Suprapubic skin (tissue), 4 donors: Measurements from ENCODE around the gene HRH4. TPM values are rescaled to one million over a fixed set of nuclear protein-coding genes. Genes with fewer than 3 reads are reported as not detected.

Source experiments
- DNase-seq, 2 donors: peaks; one replicate each; pipeline ENCODE4 v3.0.0-alpha.2; 2019; ENCODE audit warnings: low spot score in 2 of 2
- H3K27ac ChIP-seq: fragments of 200-600 bp; sonication (generic); one replicate; pipeline ENCODE4 v1.5.1; 2019
- H3K27me3 ChIP-seq: fragments of 200-600 bp; sonication (generic); one replicate; pipeline ENCODE4 v1.5.1; 2019
- H3K36me3 ChIP-seq: fragments of 200-600 bp; sonication (generic); one replicate; pipeline ENCODE4 v1.5.1; 2019
- H3K4me1 ChIP-seq: fragments of 200-600 bp; sonication (generic); one replicate; pipeline ENCODE4 v1.5.1; 2019
- H3K4me3 ChIP-seq: fragments of 200-600 bp; sonication (generic); one replicate; pipeline ENCODE4 v1.5.1; 2019; ENCODE audit warnings: mild to moderate bottlenecking
- H3K9me3 ChIP-seq: fragments of 200-600 bp; sonication (generic); one replicate; pipeline ENCODE4 v1.5.1; 2019
- EP300 ChIP-seq: sonication (generic); formaldehyde crosslinking; IDR thresholded peaks from one replicate; pipeline ENCODE4 v1.6.1; 2017; ENCODE audit warnings: antibody characterized with exemption
- POLR2A ChIP-seq, 2 donors: fragments of 450-650 bp; IDR thresholded peaks; one replicate each; pipeline ENCODE4 v1.6.1; 2017; ENCODE audit warnings: antibody characterized with exemption in 2 of 2, mild to moderate bottlenecking in 2 of 2, moderate library complexity in 2 of 2
- POLR2AphosphoS5 ChIP-seq, 3 donors: sonication (generic); formaldehyde crosslinking; IDR thresholded peaks; one replicate each; pipeline ENCODE4 v1.6.1; 2017; ENCODE audit warnings: antibody characterized with exemption in 3 of 3
- WGBS: methylation state at CpG from one replicate; pipeline ENCODE4 v1.1.5; 2018; 5-methylcytosine and 5-hydroxymethylcytosine counted together
- total RNA-seq, 4 donors: library from RNA; depleted of rRNA; stranded (reverse); fragments of >200 nt; gene quantifications; one replicate each; pipeline ENCODE4 v1.1.0, GENCODE V29; 2016
- TF ChIP-seq, protein P1 (sequence below), 2 donors: fragments of 200-600 bp in 1 of 2; fragments of 450-650 bp in 1 of 2; sonication (generic) in 1 of 2; IDR thresholded peaks; one replicate each; pipeline ENCODE4 v1.5.1; 2016 to 2019; ENCODE audit warnings: antibody characterized with exemption in 2 of 2, mild to moderate bottlenecking in 1 of 2, moderate library complexity in 1 of 2

The HRH4 gene, protein sequence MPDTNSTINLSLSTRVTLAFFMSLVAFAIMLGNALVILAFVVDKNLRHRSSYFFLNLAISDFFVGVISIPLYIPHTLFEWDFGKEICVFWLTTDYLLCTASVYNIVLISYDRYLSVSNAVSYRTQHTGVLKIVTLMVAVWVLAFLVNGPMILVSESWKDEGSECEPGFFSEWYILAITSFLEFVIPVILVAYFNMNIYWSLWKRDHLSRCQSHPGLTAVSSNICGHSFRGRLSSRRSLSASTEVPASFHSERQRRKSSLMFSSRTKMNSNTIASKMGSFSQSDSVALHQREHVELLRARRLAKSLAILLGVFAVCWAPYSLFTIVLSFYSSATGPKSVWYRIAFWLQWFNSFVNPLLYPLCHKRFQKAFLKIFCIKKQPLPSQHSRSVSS
- total RNA-seq = under 1 TPM in 1 of 4 donors, not detected in 3; 0.40 TPM

DNA sequence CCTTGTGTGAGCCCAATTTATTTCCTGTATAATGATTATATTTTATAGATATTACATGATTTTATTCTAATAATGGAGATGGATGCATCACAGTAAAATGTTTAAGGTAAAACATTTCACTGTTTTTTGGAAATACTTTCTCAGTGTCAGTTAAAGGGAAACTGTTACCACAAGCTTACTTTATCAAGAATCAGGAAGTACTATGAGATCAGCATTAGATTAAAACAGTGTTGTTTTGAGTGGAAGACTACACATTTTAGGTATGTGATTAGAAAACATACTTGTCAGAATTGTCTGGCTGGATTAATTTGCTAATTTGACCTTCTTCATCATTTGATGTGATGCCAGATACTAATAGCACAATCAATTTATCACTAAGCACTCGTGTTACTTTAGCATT lies at the start of gene HRH4:
Gene HRH4, plus strand, starts transcription at position 250 of the 400 bp plus-strand sequence. Its CDS starts 92 bp downstream, at position 342.
- Histone ChIP-seq H3K36me3 (no peaks in the 10 kb centered on the region), H3K9me3 (no peaks in the 10 kb centered on the region), H3K27me3 (no peaks in the 10 kb centered on the region), H3K4me3 (no peak within 1 kb of the TSS), H3K4me1 (no peaks in the 10 kb centered on the region), H3K27ac (no peak within 1 kb of the TSS)
- no peak for DNase-seq
- TF ChIP-seq POLR2A (IDR thresholded peaks at IDR 0.05) (no peak), EP300 (no peak), POLR2AphosphoS5 (IDR thresholded peaks at IDR 0.05) (no peak)
- TF ChIP-seq, protein P1, sequence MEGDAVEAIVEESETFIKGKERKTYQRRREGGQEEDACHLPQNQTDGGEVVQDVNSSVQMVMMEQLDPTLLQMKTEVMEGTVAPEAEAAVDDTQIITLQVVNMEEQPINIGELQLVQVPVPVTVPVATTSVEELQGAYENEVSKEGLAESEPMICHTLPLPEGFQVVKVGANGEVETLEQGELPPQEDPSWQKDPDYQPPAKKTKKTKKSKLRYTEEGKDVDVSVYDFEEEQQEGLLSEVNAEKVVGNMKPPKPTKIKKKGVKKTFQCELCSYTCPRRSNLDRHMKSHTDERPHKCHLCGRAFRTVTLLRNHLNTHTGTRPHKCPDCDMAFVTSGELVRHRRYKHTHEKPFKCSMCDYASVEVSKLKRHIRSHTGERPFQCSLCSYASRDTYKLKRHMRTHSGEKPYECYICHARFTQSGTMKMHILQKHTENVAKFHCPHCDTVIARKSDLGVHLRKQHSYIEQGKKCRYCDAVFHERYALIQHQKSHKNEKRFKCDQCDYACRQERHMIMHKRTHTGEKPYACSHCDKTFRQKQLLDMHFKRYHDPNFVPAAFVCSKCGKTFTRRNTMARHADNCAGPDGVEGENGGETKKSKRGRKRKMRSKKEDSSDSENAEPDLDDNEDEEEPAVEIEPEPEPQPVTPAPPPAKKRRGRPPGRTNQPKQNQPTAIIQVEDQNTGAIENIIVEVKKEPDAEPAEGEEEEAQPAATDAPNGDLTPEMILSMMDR (IDR thresholded peaks at IDR 0.05) = no peak
- WGBS = 52% methylated on average over 1 of the region's 1 CpG

DNA sequence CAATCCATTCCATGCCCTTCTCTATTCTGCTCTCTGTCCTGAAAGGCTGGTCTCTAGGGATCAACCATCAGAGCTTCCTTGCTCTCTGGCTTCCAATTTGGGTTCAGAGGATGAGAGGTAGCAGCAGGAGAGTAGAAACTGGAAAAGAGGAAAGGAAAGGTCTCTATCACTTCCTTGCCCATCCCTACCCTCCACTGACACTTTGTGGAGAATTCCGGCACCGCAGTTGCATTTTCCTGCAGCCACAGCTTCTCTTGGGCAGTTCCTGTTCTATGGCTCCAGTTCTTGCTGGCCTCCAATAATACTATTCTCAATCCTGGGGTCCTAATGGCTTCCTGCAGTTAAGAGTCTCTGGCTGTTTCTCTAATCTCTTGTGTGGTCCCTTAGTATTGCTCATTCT lies 47.3 kb upstream of the HRH4 start:
- H3K27ac ChIP-seq = no peak overlapping the region
- H3K27me3 ChIP-seq = peaks cover 24% of the 10 kb centered on the region
- H3K4me3 ChIP-seq = no peak overlapping the region
- no peak for DNase-seq
- 73% methylated on average over 2 of the region's 2 CpGs for WGBS
- TF ChIP-seq, protein P1 (IDR thresholded peaks at IDR 0.05) = peak in 1 of 2 donors; percentile 26
- no peak for TF ChIP-seq POLR2A (IDR thresholded peaks at IDR 0.05)
- H3K9me3 ChIP-seq = no peaks in the 10 kb centered on the region
- H3K36me3 ChIP-seq = no peaks in the 10 kb centered on the region
- no peaks in the 10 kb centered on the region for H3K4me1 ChIP-seq

DNA sequence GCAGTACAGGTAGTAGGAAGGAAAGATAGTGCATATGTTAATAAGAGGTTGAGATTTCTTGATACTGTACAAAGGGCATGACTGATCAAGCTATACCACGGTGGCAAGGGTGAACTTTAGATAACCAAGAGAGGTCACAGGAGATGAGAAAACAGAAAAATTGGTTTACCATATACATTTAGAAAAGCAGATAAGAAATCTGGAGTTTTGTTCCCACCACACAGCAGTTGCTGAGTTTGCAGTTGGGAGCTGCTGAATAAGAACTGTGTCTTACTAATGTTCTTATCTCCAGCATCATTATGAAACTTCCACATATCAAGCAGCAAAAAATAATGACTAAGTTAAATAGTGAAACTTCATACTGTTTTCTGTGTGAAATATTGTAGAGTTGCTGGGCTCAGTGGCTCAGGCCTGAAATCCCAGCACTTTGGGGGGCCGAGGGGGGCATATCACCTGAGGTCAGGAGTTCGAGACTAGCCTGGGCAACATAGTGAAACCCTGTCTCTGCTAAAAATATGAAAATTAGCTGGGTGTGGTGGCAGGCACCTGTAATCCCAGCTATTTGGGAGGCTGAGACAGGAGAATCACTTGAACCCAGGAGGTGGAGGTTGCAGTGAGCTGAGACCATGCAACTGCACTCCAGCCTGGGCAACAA lies 46.0 kb upstream of the HRH4 start:
- 81% methylated on average over 3 of the region's 3 CpGs for whole genome bisulfite sequencing
- H3K27me3 ChIP-seq = peaks cover 30% of the 10 kb centered on the region
- H3K36me3 ChIP-seq = no peaks in the 10 kb centered on the region
- H3K27ac ChIP-seq = no peak overlapping the region
- H3K4me1 ChIP-seq = no peaks in the 10 kb centered on the region
- DNase-seq = no peak
- TF ChIP-seq POLR2AphosphoS5 (IDR thresholded peaks at IDR 0.05) = no peak
- no peaks in the 10 kb centered on the region for H3K9me3 ChIP-seq
- no peak overlapping the region for H3K4me3 ChIP-seq

DNA sequence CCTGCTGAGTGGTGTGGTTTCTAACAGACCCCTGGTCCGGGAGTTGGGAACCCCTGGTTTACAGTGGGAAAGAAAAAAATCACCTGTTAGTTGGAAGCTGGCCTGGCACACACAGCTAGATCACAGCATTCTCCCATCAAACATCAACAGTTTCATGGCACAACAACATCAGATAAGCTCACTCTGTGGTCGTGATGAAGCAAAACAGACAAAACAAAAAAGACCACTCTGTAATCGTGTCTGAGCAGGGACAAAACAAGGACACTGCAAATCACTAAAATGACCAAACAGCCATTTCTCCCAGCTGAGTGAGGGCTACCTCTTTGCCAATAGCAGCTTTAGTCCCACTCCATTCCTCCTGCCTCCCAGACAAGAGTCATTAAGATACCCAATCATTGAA lies 43.0 kb upstream of the HRH4 start:
- Histone ChIP-seq H3K27ac (no peak overlapping the region), H3K4me1 (no peaks in the 10 kb centered on the region), H3K4me3 (no peak overlapping the region), H3K27me3 (peaks cover 52% of the 10 kb centered on the region), H3K9me3 (no peaks in the 10 kb centered on the region), H3K36me3 (no peaks in the 10 kb centered on the region)
- DNase-seq = no peak
- TF ChIP-seq POLR2AphosphoS5 (IDR thresholded peaks at IDR 0.05) = no peak
- TF ChIP-seq, protein P1 (IDR thresholded peaks at IDR 0.05) = no peak
- no peak for TF ChIP-seq EP300
- TF ChIP-seq POLR2A (IDR thresholded peaks at IDR 0.05) = no peak
- WGBS = 36% methylated on average over 3 of the region's 3 CpGs

DNA sequence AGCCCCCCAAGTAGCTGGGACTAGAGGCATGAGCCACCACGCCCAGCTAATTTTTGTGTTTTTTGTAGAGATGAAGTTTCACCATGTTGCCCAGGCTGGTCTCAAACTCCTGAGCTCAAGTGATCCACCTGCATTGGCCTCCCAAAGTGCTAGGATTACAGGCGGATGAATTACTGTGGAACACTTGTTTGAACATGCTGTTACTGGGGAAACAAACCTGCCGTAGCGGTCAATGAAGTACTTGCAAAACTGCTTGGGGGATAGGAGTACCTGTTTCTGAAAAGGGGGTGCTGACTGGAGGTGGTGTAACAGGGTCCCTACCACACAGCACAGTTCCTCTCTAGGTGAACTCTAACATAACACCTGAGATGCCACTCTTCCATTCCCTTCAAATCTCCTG lies 39.9 kb upstream of the HRH4 start:
- no peak for DNase-seq
- Histone ChIP-seq H3K9me3 (no peaks in the 10 kb centered on the region), H3K27ac (no peak overlapping the region), H3K4me3 (no peak overlapping the region), H3K4me1 (no peaks in the 10 kb centered on the region), H3K36me3 (no peaks in the 10 kb centered on the region), H3K27me3 (peaks cover 80% of the 10 kb centered on the region)
- 80% methylated on average over 4 of the region's 4 CpGs for WGBS
- TF ChIP-seq POLR2A (IDR thresholded peaks at IDR 0.05) (no peak), EP300 (no peak)

DNA sequence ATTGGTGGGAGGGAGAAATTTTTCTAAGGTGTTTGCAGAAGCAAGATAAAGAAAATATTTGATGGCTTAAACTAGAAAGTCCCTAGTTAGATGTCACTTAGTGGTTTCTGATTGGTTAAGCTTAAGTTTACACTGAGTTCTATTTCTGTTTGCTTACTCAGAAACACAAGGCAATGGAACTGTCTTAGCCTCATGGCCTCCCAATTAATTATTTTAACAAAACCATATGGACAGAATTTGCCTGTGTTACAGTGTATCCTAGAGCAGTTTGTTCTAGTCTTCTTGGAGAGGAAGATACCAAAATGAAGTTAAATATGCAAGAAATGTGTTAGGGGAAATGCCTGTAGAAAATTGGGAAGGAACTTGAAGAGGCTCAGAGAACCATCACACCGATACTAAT lies 38.6 kb upstream of the HRH4 start:
- no peak for DNase-seq
- WGBS = 64% methylated on average over 1 of the region's 1 CpG
- Histone ChIP-seq H3K4me3 (no peak overlapping the region), H3K36me3 (no peaks in the 10 kb centered on the region), H3K27ac (no peak overlapping the region), H3K27me3 (peaks cover 80% of the 10 kb centered on the region), H3K4me1 (peaks cover 7% of the 10 kb centered on the region), H3K9me3 (no peaks in the 10 kb centered on the region)
- TF ChIP-seq EP300 (no peak), POLR2AphosphoS5 (IDR thresholded peaks at IDR 0.05) (no peak), POLR2A (IDR thresholded peaks at IDR 0.05) (no peak)
- TF ChIP-seq, protein P1 (IDR thresholded peaks at IDR 0.05) = no peak
